ENCODE measurements around the gene IMMP2L.

Gene IMMP2L

DNA sequence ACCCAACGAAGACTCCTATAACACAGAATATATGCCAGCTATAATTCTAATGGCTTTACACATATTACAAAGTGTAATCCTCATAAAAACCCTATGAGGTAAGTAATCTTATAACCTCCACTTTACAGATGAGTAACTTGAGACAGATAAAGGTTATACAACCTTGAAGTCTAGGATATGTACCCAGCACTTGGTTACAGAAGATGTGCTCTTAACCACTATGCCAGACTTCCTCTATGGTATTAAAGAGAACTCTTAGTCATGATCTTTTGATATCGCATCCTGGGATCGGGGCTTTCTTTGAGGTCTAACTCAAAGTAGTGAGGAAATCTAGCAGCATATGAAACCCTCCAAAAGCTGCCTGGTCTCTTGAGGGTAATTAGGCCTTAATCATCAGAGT is 790.6 kb downstream of the IMMP2L start:
- DNase-seq: no peak

GRCh38 chr7:110767550-110768110 is 794.7 kb downstream of the IMMP2L start:
- no peak for DNase-seq

- DNase-seq: no peak
Measured at GRCh38 chr7:110766864-110767263, 795.4 kb downstream of the IMMP2L start.

DNA sequence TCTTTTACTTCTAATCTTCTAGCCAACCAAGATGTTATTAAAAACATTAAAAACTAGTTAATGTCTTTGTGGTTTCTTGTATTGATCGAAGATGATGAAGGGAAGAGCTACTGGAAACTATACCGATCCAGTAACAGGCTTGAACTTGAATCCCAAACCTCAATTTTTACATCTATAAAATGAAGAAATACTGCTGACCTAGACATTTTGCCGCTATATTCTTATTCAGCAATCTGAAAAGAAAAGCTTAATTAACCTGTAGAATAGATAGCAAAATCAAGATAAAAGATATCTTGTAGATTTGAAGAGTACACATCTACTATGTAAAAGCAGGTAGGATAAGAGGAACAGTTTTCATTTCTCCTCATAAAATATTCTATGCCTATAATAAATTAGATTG is 797.4 kb downstream of the IMMP2L start:
- DNase-seq: no peak

DNA sequence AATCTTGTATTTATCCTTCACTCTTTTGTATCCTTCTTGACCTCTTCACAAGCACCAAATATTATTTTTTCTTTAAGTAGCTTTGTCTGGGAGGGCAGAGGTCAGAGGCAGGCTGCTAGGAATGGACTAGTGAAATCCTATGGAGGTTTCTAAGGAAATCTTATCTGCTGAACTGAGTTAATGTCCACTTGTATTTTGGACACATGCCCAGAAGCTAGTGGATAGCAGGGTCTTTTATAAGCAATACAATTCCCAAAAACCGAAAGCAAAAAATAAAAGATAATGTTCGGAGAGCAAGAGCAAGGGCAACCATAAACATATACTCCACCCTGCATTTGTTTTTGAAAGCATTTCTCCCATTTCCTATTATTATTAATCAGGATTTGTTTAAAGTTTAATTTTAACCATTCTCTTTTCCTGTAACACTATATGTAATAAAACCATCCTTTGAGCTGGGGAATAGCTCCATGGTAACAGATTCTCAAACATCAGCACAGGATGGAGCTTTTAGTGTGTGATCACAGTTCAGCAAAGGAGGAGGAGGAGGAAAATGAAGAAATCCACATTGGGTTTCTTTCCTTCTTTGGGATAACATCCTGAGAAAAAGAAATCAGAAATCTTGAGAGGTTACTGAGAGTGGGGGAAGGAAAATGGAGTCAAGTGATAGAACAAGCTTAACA is 799.6 kb downstream of the IMMP2L start:
- DNase-seq: no peak

GRCh38 chr7:110760341-110760740 is 802.0 kb downstream of the IMMP2L start:
- no peak for DNase-seq

GRCh38 chr7:110759069-110759468 is 803.2 kb downstream of the IMMP2L start:
- DNase-seq: no peak

GRCh38 chr7:110754649-110755048 is 807.6 kb downstream of the IMMP2L start:
- DNase-seq: no peak

DNA sequence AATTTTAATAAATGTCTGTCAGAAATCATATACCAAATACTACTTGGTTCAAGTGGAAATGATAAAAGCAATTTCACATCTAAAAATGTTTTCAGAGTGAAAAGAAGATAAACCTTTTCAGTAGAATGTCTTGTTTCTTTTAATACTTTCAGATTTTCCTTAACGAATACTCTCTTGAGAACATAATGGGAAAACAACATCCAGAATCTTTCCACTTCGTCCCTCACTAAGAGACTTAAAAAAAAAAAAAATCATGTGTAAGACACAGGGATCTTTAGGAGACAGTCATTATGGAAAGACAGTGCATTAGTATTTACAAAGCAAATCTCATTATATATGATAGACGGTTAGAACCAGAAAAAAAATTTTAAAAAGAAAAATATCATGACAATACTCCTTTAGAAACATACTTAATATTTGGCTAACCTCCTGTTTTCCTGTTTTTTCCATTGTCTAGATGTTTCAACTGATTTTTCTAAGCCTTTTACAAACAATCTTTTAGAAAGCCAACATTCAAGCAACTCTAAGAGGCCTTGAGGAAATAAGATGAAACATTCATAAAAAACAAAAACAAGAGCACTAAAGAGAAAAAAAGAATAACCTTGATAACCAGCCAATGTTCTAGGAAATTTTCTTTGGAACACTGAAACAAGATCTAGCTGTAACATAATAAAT is 811.2 kb downstream of the IMMP2L start:
- DNase-seq: no peak

DNA sequence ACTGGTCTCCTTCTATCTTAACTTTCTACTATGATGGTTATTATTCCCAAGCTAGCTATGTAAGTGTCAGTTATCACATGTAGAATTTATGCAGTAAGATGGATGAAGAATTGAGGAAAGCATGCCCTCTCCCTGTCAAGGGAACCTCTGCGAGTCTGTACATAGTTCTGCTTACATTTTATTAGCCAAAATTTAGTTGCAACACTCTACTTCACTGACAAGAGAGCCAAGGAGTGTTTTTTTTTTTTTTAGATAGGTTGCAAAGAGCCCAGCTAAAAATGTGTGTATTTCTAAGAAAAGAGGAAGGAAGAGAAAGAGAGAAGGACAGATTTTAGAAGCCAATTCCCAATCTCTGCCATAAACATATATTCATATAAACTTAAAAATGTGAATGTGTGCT is 829.1 kb downstream of the IMMP2L start:
- no peak for DNase-seq

DNA sequence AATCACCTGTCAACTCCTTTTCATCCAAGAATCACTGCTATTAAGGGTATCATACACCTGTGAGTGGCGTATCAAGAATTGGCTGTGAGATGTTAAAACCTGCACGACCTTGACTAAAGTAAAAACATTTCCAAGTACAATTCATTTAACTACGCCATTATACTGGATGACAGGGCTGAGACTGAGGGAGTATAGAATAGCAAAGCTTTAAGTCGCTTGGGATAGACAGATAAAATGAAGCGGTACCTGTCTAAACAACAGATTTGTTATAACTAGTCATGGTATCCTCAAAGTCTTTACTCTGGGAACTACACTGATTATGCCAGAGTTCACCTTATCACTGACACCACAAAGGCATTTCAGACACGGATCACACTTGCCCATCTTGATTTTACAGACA is 837.5 kb downstream of the IMMP2L start:
- no peak for DNase-seq

GRCh38 chr7:110721395-110721794 is 840.9 kb downstream of the IMMP2L start:
- DNase-seq: no peak

DNA sequence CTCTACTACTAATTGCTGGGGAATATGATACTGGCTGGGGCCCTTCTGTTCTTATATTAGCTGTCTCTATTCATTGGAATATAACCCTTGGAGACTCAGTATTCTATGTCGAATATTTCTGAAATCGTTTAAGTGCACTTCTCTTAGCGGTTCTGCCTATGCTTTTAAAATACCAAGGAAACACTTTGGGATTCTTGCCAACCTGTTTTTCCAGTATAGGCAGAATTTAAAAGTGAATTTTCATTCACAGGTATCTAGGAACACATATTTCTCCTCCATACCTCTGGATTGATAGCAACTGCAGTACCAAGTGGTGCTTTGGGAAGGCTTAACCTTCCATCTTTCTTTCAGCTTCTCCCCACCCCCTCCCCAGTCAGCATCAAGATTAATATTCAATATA is 841.7 kb downstream of the IMMP2L start:
- no peak for DNase-seq

- no peak for DNase-seq
Measured at GRCh38 chr7:110719741-110720140, 842.6 kb downstream of the IMMP2L start.

GRCh38 chr7:110718503-110719205 is 843.6 kb downstream of the IMMP2L start:
- no peak for DNase-seq

DNA sequence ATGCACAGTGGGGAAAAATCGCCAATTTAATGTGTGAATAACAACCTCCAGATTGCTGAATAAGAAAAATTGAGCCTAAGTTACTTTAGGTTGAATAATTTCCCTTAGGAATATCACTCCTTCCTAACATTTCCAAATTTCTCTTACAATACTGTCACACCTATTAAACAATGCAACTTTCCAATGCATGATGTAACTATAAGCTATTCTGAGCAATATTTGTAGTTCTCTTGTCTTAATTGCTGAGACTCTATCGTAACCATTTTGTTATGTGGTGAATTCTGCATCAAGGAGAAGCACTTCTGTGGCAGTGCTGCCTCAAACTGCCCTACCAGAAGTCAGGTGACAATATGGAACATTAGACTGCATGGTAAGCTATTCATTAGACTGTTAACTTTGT is 858.1 kb downstream of the IMMP2L start:
- no peak for DNase-seq

- no peak for DNase-seq
Measured at GRCh38 chr7:110698576-110698975, 863.7 kb downstream of the IMMP2L start.

GRCh38 chr7:110693344-110693743 is 868.9 kb downstream of the IMMP2L start:
- no peak for DNase-seq

DNA sequence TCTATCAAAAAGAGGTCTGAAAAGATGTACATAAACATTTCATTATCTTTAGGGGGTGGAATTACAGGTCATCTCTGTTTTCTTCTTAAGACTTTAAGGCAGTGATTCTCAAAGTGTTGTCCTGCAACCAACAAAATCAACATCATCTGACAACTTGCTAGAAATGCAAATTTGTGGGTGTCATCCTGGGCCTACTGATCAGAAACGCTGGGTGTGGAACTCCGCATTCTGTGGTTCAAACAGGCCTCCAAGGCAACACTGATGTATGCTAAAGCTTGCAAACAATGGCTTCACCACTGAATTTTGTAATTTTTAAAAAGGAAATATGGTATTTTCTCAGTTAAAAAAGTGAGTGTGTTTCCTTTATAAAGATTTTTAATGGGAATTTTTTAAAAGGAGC is 873.4 kb downstream of the IMMP2L start:
- no peak for DNase-seq

- peak; percentile 4 for DNase-seq
Measured at GRCh38 chr7:110685899-110686298, 876.4 kb downstream of the IMMP2L start.

- DNase-seq: no peak
Measured at GRCh38 chr7:110681941-110682340, 880.4 kb downstream of the IMMP2L start.

- DNase-seq: no peak
Measured at GRCh38 chr7:110677405-110677804, 884.9 kb downstream of the IMMP2L start.

DNA sequence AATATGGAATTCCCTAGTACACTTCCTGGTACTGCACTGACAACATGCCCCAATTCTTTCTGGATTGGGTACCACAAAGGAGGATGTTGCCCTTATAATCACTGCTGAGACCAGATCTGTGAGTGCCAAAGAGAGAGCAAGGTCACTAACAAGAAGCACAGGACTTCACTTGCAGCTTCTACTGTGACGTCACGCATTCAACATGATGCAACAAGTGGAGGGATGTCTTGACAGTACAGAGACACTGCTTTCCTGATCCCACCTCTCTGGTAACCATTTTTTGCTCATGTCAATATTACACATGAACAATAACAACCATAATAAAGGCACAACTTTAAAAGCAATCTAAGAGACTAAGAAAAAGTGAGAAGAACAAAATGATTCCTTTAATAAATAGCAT is 885.5 kb downstream of the IMMP2L start:
- DNase-seq: no peak

All from activated CD4-positive, alpha-beta T cell treated with anti-CD3 and anti-CD28 coated beads, Interleukin-2, Interleukin-6, amounts not matched to agents 100 ng/mL and 50 ng/mL, durations not matched to agents 16 hours and 8 hours (primary cell).